Pancreas (tissue), 10 donors: ENCODE results near the gene GPATCH2L. TPM values are rescaled to one million over a fixed set of nuclear protein-coding genes. Genes with fewer than 3 reads are reported as not detected.

Experiments used
- ATAC-seq, 4 donors: fragments of 200-7000 bp; cut with Tn5 transposase; one replicate each; pipeline versions ENCODE4 v1.8.0 to v1.9.1; 2020; ENCODE audit warnings: mild to moderate bottlenecking in 4 of 4, moderate library complexity in 4 of 4
- DNase-seq, 6 donors: peaks; one replicate each; pipeline ENCODE4 v3.0.0-alpha.2; 2020
- FAIRE-seq: peaks from 2 replicates; lab custom pipeline; 2012; peaks lifted over from hg19 to GRCh38; lab: Jason Lieb, UNC
- H3K27ac ChIP-seq, 4 donors: fragments of 200-600 bp; sonication (generic); 1 replicate in 3 of 4; 2 replicates in 1 of 4; pipeline versions ENCODE4 v1.5.0 to v1.8.0; 2020
- H3K27me3 ChIP-seq, 4 donors: fragments of 200-600 bp; one replicate each; pipeline ENCODE4 v1.8.0; 2021
- H3K36me3 ChIP-seq, 3 donors: fragments of 200-600 bp; sonication (generic) in 1 of 3; one replicate each; pipeline versions ENCODE4 v1.5.0 to v1.8.0; 2020 to 2021
- H3K4me1 ChIP-seq, 3 donors: fragments of 200-600 bp; one replicate each; pipeline ENCODE4 v1.8.0; 2021
- H3K4me3 ChIP-seq, 4 donors: fragments of 200-600 bp; sonication (generic) in 2 of 4; one replicate each; pipeline versions ENCODE4 v1.5.0 to v1.8.0; 2020 to 2021
- H3K9me3 ChIP-seq, 4 donors: fragments of 200-600 bp; one replicate each; pipeline ENCODE4 v1.8.0; 2021
- CTCF ChIP-seq, 4 donors: fragments of 200-600 bp; sonication (generic) in 3 of 4; IDR thresholded peaks; one replicate each; pipeline versions ENCODE4 v1.5.0 to v1.8.0; 2021; ENCODE audit warnings: antibody characterized with exemption in 4 of 4
- WGBS, 2 donors: extraction: QIAGEN DNeasy Blood & Tissue Kit; methylation state at CpG; one replicate each; pipeline ENCODE4 v1.1.7; 2013; 5-methylcytosine and 5-hydroxymethylcytosine counted together
- intact Hi-C, 3 donors: fragments of 100-400 bp; cut with DNase I; formaldehyde crosslinking; loops; one replicate each; pipeline versions ENCODE4 v1.11.1 to v1.14.2; 2022
- polyA plus RNA-seq, 2 donors: library from polyadenylated mRNA; stranded (reverse); fragments of 200-250 nt; gene quantifications; one replicate each; pipeline ENCODE4 v1.2.3, GENCODE V29; 2013
- total RNA-seq, 6 donors: library from RNA; stranded (reverse); fragmentation: NEBNext Ultra II Directional in 4 of 6; extraction: Animal tissue kit (Norgen Biotek cat#: 25700) in 4 of 6; gene quantifications; one replicate each; pipeline versions ENCODE4 v1.2.1 to v1.2.4, GENCODE V29; 2021 to 2023
- donor health status: healthy with polysubstance abuse.
- donor health status: DM: no; HTN: no; CAD: no; lungs with moderate emphysema.
- donor health status: DM: no; HTN: no; CAD: no.
- donor health status: control.
- donor health status: control.
- donor health status: Bipolar disorder and iron deficiency.
- donor health status: DM: yes; HTN: yes; CAD: no.
- donor health status: DM: no; HTN: no; CAD: no.
- donor health status: DM: no; HTN: no; CAD: no.
- donor health status: DM: yes; HTN: yes; CAD: no.

The GPATCH2L gene
- total and polyA plus RNA-seq, 8 donors, result 3.0 to 29.7 (median 16.7) TPM

GRCh38 chr14:76237349-76237990 is 85.7 kb downstream of the GPATCH2L start:
- DNase-seq, result no peak
- Histone ChIP-seq H3K4me1 (no peaks in the 10 kb centered on the region), H3K27ac (no peak overlapping the region), H3K27me3 (no peaks in the 10 kb centered on the region), H3K4me3 (no peak overlapping the region), H3K9me3 (no peaks in the 10 kb centered on the region), H3K36me3 (no peaks in the 10 kb centered on the region)
- no peak for ATAC-seq
- intact Hi-C loops, result no loop called here
- WGBS, 2 donors, result 62 to 72% methylated on average over 6 of the region's 6 CpGs
- no peak for TF ChIP-seq CTCF (IDR thresholded peaks at IDR 0.05)
- no peak for FAIRE-seq

GRCh38 chr14:76245097-76245496 is 93.4 kb downstream of the GPATCH2L start:
- Histone ChIP-seq H3K36me3 (no peaks in the 10 kb centered on the region), H3K4me3 (no peak overlapping the region), H3K4me1 (no peaks in the 10 kb centered on the region), H3K27ac (no peak overlapping the region), H3K9me3 (no peaks in the 10 kb centered on the region), H3K27me3 (no peaks in the 10 kb centered on the region)
- DNase-seq (no peak), FAIRE-seq (no peak), ATAC-seq (no peak)
- WGBS, 2 donors, result 82 to 95% methylated on average over 1 of the region's 1 CpG
- intact Hi-C loops, result no loop called here
- no peak for TF ChIP-seq CTCF (IDR thresholded peaks at IDR 0.05)

GRCh38 chr14:76250302-76250701 is 98.6 kb downstream of the GPATCH2L start:
- ATAC-seq (peak in 1 of 4 donors; percentile 36), DNase-seq (no peak), FAIRE-seq (no peak)
- Histone ChIP-seq H3K9me3 (no peaks in the 10 kb centered on the region), H3K4me1 (no peaks in the 10 kb centered on the region), H3K27ac (no peak overlapping the region), H3K36me3 (no peaks in the 10 kb centered on the region), H3K4me3 (no peak overlapping the region), H3K27me3 (no peaks in the 10 kb centered on the region)
- TF ChIP-seq CTCF (IDR thresholded peaks at IDR 0.05), result no peak
- WGBS, 2 donors, result 13 to 20% methylated on average over 9 of the region's 9 CpGs
- intact Hi-C loops, result no loop called here

- DNase-seq, result no peak
- no peak overlapping the region for H3K27ac ChIP-seq
- TF ChIP-seq CTCF (IDR thresholded peaks at IDR 0.05), result no peak
- H3K36me3 ChIP-seq, result no peaks in the 10 kb centered on the region
- intact Hi-C loops, result no loop called here
- no peaks in the 10 kb centered on the region for H3K27me3 ChIP-seq
- no peak for FAIRE-seq
- H3K4me1 ChIP-seq, result no peaks in the 10 kb centered on the region
- WGBS, 2 donors, result 75 to 80% methylated on average over 3 of the region's 3 CpGs
- no peak for ATAC-seq
- H3K4me3 ChIP-seq, result no peak overlapping the region
- H3K9me3 ChIP-seq, result no peaks in the 10 kb centered on the region
Observed at GRCh38 chr14:76252471-76252870, 100.7 kb downstream of the GPATCH2L start.

GRCh38 chr14:76253111-76253510 is 101.4 kb downstream of the GPATCH2L start:
- ATAC-seq (no peak), FAIRE-seq (no peak), DNase-seq (no peak)
- Histone ChIP-seq H3K36me3 (no peaks in the 10 kb centered on the region), H3K4me1 (no peaks in the 10 kb centered on the region), H3K27ac (no peak overlapping the region), H3K9me3 (no peaks in the 10 kb centered on the region), H3K27me3 (no peaks in the 10 kb centered on the region), H3K4me3 (no peak overlapping the region)
- WGBS, 2 donors, result 53 to 56% methylated on average over 8 of the region's 8 CpGs
- intact Hi-C loops, result no loop called here
- no peak for TF ChIP-seq CTCF (IDR thresholded peaks at IDR 0.05)
